Right ventricle myocardium inferior (tissue), 1 donor: ENCODE measurements around the gene SDK2. TPM values are rescaled to one million over a fixed set of nuclear protein-coding genes. Genes with fewer than 3 reads are reported as not detected.

ENCODE experiments used
- ATAC-seq: fragments of 200-7000 bp; cut with Tn5 transposase; one replicate; pipeline ENCODE4 v1.9.1; 2020; ENCODE audit warnings: mild to moderate bottlenecking, moderate library complexity
- DNase-seq: peaks from one replicate; pipeline ENCODE4 v3.0.0; 2021; ENCODE audit errors: missing footprints
- intact Hi-C: fragments of 100-400 bp; cut with DNase I; formaldehyde crosslinking; loops from one replicate; pipeline ENCODE4 v1.11.0; 2022
- total RNA-seq: library from RNA; stranded (reverse); fragmentation: NEBNext Ultra II Directional; extraction: Animal tissue kit (Norgen Biotek cat#: 25700); gene quantifications from one replicate; pipeline ENCODE4 v1.2.1, GENCODE V29; 2021
- donor health status: DM: no; HTN: yes; CAD: no; lungs with severe emphysema.

The SDK2 gene
- total RNA-seq, 1 donor from 2014 or later = 1.6 TPM

DNA sequence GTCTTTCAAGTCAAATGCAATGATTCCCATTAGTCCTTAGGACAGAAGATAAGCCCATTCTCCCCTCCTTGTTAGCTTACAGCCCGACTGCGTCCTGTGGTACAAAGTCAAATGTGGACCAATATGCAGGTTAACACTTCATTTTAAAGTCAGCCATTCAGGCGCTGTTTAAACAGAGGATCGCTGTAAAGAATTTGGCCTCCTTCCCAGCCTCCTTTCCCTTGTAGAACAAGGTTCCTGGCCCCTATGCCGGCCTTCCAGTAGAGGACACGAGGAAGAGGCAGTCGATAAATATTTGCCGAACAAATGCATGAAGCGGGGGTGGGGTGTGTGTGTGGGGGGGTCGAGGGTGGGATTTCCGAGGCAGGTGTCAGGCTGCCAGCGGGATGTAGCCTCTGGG lies 4.3 kb downstream of the SDK2 start:
- no peak for ATAC-seq
- intact Hi-C loops = loop anchor here (5.0 kb wide), 1 partner anchor 208 kb away; no protein-coding TSS in a partner anchor
- no peak for DNase-seq

DNA sequence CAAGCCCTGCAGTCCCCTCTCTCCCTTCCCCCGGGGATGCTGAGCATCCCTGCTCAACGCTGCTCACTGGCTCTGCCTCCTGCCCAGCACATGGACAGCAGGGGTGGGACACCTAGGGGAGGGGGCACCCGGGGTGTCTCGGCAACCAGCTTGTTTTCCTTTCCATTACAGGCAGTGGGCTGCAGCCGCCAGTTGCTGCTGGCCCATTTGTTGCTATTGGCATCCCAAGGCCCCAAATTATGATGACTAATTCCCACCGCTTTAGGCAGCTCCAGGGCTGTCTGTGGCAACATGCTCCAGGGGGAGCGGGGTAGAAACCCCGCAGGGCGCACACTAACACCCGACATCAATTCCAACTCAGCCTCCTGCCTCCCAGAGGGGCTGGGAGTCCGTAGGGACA lies 4.9 kb downstream of the SDK2 start:
- no peak for ATAC-seq
- DNase-seq = no peak
- intact Hi-C loops = no loop called here

DNA sequence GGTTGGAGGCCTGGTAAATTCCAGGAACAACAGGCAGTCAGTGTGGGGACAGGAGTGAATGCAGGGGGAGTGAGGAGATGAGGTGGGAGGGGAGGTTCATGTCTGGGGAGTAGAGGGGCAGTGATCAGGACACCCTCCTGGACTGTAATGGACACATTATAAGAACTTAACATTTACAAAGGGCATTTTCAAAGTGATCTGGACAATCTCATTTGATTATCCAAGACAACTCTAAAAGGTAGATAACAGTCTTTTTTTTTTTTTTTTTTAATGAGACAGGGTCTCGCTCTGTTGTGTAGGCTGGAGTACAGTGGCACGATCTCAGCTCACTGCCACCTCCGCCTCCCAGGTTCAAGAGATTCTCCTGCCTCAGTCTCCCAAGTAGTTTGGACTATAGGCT lies 5.7 kb downstream of the SDK2 start:
- DNase-seq = no peak
- intact Hi-C loops = no loop called here
- no peak for ATAC-seq

DNA sequence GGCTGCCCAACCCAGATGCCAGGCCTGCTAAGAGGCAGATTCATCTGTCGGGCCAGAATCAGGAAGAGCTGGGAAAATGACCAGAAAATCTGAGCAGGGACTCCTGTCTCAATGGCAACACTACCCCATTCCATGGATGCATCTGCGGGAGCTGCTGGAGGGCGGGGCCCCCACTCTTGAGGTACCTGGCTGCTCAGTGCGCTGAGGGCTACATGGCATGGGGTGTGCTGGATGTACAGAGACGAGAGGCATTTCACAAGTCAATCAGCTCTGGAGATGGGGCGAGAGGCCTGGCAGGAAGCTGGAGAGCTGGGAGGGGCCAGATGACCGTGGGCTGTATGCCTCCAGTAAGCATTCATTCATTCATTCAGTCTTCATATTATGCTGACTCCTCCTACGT lies 6.4 kb downstream of the SDK2 start:
- intact Hi-C loops = no loop called here
- no peak for ATAC-seq
- no peak for DNase-seq

DNA sequence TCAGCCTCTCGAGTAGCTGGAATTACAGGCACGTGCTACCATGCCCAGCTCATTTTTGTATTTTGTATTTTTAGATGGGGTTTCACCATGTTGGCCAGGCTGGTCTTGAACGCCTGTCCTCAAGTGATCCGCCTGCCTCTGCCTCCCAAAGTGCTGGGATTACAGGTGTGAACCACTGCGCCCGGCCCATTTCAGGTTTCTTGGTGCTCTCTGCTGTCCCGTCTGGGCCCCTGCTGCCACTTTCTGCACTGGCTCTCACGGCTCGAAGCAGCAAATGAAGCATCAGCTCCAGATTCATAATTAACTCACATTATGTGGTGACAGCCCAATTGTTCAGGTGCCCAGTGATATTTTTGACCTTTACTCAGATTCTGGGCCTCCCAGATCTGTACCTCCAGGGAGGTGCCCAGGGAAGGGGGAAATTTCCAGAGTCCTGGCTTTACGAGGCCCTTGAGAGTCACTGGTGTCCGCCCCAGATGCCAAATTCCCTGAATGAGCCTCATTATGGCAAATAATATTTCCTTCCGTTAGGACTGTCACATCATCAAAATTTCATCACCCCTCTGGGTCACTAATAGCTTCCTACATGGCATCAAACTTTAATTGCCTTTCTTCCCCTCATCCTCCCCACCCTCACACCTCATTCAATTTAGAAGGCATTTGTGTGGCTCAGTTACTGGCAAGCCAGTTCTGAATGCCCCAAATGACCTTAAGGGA lies 9.0 kb downstream of the SDK2 start:
- ATAC-seq = no peak
- intact Hi-C loops = no loop called here
- no peak for DNase-seq

DNA sequence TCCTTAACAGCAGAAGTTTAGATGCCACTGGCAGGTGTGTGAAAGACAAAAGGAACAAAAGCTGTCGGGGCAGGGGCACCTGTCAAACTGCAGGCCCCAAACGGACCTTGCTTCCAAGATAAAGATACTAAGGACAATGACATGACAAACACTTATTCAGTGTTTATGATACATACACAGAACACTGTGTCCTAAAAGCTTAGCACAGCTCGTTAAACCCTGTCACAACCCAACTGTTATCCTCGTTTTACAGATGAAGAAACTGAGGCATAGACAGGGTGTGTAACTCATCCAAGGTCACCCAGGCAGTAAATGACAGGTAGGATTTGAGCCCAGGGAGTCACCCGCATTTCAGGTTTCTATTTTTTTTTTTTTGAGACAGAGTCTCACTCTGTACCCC lies 9.6 kb downstream of the SDK2 start:
- intact Hi-C loops = no loop called here
- no peak for DNase-seq
- ATAC-seq = no peak

DNA sequence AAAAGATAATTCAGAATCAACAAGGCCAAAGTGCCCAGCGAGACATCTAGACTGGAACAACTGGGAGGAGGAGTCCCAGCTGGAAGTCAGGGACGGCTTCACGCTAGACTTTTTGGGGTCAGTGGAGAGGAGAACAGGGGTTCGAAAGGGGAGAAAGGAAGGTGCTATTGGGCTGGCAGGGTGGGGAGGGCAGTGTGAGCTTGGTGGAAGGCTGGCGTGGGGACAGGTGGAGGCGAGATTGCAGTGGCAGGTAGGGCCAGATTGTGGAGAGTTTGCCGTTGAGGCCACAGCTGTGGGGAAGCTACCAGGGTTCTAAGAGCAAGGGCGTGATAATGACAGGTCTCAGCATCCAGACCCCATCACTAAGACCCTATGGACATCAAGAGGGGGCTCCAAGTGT lies 10.5 kb downstream of the SDK2 start:
- DNase-seq = no peak
- no peak for ATAC-seq
- intact Hi-C loops = no loop called here

DNA sequence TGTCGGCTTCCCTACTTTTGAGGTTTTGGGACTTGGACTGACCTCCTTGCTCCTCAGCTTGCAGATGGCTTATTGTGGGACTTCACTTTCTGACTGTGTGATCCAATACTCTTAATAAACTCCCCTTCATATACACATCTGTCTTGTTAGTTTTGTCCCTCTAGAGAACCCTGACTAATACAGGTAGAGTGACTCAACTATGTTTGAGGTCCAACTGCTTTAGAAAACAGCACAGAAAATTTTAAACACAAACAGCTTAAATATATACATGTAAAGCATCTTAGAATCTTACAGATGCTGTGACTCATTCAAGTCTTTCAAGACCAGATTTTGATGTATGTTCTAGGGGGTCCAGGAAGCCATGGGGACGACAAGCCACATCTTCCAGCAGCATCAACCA lies 11.7 kb downstream of the SDK2 start:
- intact Hi-C loops = no loop called here
- no peak for DNase-seq
- no peak for ATAC-seq

DNA sequence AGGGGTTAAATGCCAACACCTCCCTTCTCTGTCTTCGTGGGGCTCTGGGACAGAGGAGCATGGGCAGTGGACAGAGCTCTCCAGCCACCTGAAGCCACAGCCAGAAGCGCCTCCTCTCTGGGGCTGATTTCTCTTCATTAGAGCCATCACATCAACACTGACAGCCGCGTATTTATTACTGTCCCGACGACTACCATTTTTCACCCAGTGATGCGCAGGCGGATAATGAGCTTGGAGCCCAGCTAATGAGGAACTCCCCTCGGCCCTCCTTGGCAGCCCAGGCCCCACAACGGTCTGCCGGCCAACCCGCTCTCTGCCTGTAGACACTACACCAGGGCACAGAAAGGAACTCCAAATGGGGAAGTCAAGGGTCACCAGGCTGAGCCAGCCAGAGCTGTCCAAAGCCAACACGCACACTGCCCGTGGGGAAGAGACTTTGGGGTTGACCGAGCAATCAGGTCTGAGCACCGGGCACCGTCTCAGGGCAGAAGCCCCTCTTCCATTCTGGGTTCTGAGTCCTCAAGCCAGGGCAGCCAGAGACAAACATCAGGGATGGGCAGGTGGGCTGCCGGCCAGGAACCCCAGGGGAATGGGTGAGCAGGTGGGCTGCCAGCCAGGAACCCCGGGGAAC lies 13.2 kb downstream of the SDK2 start:
- ATAC-seq (no peak), DNase-seq (no peak)
- intact Hi-C loops = no loop called here

DNA sequence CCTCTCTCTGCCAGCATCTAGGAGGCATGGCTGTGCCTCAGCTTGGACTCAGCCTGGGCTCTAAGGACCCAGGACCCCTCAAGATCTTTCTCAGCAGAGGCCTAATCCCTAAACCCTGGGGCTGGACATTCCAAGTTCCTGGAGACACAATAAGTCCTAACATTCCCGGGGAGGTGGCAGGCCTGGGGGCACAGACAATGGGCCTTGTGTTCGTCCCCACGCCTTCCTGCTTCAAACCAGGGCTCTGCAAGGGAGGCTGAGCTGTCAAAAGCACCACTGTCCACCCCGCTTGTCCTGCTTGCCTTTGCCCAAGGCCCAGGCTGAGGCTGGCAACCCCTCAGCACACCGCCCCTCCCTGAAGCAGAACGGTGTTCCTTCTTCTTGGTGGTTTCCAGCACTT lies 13.7 kb downstream of the SDK2 start:
- DNase-seq (no peak), ATAC-seq (no peak)
- intact Hi-C loops = no loop called here

DNA sequence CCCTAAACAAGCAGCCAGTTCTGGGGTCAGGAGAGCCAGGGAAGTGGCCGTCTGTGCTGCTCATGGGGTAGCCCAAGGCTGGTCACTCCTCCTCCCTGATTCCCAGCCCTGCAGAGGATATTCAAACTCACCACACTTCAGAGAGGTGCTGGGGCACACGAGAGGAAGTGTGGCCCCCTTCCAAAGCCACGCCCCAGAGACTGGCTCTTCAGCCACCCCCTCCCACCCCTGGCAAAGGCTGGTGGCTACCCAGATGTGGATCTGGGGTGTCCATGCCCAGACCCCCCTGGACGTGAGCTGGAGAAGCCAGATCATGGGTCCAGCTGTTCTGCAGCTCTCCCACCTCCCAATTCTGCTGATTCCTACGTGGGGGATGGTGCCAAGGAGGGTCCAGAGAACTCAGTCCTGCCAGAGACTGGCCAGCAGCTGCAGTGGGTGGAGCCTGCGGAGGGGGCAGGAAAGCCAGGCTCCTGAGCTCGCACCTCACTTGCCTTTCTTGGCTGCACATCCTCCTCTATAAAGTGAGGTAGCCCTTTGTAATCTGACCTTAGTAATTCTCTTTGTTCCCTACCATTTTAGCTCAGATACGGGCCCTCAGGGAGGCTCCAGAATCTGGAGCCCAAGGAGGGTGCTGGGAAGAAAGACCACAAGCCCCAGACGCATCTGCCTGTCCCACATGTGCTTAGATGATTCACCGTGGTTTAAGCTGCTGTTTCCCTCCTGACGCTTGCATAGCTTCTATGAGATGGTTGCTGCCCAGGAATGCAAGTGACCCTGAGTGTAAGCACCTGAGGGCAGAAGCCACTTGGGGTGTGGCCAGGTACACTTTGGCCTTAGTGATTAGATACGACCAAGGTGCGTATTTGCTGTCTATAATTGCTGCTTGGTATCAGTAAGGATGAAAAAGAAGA lies 15.3 kb downstream of the SDK2 start:
- ATAC-seq = no peak
- intact Hi-C loops = no loop called here
- DNase-seq = no peak

DNA sequence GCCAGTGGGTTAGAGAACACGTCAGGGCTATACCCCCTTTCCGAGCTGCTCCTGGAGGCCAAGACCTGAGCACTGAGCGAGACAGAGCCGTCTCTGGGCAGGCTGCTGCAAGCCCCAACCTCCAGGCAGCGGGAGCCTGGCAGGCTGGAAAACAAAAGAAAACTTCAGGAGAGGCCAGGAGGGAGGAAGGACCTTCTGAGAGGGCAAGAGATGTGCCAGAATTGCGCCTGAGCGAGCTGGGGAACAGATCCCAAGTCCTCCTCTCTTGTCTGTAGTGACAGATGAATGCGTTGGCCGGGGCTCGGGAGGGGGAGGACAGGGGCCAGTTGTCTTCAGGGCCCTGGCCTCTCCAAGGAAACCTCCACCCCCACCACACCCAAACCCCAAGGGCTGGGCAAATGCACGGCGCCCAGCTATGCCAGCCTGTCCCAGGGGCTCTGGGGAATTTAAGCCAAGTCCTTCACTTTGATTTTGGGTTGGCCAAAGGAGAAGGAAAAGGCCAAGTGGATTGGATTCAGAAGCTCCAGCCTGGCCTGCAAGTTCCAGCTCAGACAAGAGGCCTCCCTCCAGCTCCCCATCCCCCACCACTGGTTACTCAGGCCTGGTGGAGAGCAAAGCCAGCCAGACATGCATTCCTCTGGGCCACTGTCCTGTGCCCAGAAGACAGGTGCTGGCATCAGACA lies 18.1 kb downstream of the SDK2 start:
- DNase-seq (no peak), ATAC-seq (peak; percentile 69)
- intact Hi-C loops = no loop called here

DNA sequence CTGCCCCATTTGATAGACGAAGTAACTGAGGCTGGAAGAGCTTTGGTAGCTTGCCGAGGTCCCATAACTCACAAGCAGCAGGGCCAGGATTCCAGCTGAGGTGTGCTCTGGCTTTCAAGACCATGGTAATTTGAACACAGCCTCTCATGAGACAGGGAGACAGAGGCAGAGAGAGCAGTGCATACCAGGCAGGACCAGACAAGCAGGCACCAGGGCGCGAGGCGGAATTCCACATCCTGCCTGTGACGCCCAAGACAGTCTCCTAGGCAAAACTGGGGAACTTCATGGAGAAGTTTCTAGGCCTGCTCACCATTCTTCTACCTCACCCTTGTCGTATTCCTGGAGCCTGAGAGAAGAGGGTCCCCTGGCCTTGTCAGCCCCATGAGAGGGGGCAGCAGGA lies 19.2 kb downstream of the SDK2 start:
- ATAC-seq (no peak), DNase-seq (no peak)
- intact Hi-C loops = no loop called here

DNA sequence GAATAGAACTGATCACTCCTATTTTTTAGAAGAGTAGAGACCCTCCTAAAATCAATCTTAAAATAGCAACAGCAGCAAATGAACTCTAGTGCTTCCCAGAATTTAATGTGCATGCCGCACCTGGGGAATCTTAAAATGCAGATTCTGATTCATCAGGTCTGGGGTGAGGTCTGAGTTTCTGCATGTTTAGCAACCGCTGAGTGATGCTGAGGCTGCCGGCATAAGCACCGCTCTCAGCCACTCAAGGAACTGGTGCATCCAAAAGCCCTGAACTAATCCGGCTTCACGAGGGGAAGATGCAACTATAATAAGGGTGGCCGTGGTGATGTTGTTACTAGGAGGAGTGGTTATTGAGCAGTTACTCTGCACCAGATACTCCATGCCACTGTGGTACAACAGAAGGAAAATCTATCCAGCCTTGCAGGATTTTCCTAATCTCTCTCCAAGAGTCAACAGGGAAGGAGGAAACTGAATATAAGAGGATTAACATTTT lies 19.7 kb downstream of the SDK2 start:
- ATAC-seq = no peak
- intact Hi-C loops = no loop called here
- no peak for DNase-seq

DNA sequence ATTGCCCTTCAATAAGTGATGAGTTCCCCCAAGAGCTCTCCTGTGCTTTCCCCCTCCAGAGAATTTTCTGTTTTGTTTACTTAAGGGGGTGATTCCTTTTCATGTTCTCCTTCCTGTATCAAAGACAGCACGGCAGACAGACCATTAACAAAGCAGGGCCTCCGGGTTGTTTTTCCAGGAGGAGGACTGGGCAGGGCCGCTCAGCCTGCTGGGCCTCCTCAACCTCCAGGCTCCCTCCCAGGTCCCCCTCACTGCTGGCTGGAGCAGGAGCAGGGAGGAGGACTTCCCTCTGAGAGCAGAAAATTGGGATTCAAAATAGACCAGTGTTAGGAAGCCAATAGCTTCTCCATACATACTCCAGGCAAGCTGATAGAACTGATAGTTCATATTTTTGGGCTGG lies 20.4 kb downstream of the SDK2 start:
- intact Hi-C loops = no loop called here
- no peak for ATAC-seq
- DNase-seq = no peak

DNA sequence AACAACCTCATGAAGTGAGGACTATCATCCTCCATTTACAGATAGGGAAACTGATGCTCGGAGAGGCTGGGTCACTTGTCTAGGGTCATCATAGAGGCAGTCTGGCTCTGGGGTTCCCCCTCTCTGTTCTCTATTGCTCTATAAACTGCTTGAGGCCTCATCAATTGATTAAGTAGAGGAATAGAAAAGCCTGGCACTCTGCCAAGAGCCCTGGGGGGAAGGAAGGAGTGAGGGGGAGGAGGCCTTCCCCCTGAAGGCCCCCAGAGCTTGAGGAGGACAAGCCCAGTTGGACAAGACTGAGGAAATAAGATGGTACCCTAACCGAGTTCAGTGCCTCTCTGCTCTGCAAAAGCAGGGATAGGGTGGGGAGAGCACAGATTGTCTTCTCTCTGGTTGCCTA lies 21.0 kb downstream of the SDK2 start:
- ATAC-seq (no peak), DNase-seq (no peak)
- intact Hi-C loops = no loop called here

DNA sequence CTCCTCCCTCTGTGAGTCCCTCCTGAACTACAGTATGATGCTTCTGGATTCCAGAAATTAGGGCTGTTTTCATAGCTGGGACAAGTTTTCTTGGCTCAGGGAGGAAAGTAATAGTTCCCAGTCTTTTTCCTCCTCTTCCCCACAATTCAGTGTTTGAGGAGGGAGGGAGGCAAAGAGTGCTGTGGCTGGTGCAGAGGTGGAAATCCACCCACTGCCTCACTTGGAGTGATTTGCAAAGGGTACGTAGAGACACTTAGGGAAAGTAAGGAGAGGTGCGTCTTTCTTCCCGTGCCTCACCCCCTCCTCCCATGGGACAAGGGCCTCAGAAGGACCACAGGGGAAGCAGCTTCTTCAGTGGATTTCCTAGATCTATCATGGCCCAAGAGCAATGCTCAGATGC lies 21.9 kb downstream of the SDK2 start:
- no peak for DNase-seq
- ATAC-seq = no peak
- intact Hi-C loops = no loop called here

DNA sequence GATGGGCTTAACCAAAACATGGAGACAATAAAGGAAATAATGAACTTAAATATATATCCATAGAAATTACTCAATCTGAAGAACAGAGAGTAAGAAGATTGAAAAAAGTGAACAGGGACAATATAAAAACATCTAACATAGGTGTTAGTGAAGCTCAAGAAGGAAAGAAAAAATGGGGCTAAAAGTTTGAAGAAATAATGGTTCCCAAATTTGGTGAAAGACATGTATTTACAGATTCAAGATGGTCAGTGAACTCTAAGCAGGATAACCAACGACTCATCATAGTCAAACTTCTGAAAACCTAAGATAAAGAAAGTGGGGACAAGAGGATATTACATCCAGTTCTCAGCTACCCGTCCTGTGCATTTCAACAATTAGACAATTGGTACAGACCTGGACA lies 22.6 kb downstream of the SDK2 start:
- intact Hi-C loops = no loop called here
- no peak for ATAC-seq
- no peak for DNase-seq

DNA sequence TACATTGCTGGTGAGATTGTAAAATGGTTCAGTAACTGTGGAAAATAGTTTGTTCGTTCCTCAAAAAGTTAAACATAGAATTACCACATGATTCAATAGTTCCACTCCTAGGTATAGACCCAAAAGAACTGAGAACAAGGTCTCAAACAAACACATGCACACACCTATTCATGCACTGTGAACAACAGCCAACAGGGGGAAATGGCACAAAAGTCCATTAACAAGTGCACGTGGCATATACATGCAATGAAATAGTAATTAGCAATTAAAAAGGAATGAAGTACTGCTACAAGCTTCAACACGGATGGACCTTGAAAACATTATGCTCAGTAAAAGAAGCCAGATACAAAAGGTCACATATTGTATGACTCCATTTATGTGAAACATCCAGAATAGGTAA lies 23.8 kb downstream of the SDK2 start:
- DNase-seq = no peak
- no peak for ATAC-seq
- intact Hi-C loops = no loop called here
